ENCODE measurements around the gene GFRAL. TPM values are rescaled to one million over a fixed set of nuclear protein-coding genes. Genes with fewer than 3 reads are reported as not detected.

Gene GFRAL
- not detected for total RNA-seq
- long read RNA-seq: 0 reads

DNA sequence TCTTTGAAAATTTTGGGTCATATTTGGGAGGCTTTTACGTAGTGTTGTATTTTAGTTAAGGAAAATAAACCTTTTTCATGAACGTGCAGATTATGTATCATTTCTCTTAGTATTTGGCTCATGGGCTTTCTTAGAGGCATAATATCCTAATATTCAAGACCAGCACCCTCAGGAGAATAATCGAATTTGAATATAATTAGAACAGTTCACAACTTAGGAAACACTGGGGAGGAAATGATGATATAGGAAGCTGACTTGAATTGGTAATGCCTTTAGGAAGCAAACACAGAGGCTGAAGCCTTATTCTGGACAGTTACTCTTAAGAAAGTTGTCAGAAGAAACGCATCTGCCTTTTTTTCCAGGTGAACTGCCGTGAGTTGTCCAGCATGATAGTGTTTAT lies at the start of gene GFRAL:
Gene GFRAL (plus strand): TSS at position 301 of the 400 bp plus-strand sequence. CDS start 86 bp downstream, at position 387.
- Histone ChIP-seq H3K9me3 (no peaks in the 10 kb centered on the region), H3K27ac (no peak within 1 kb of the TSS), H3K4me1 (no peaks in the 10 kb centered on the region), H3K4me3 (no peak within 1 kb of the TSS), H3K36me3 (no peaks in the 10 kb centered on the region), H3K27me3 (ENCODE audit: low read depth) (no peaks in the 10 kb centered on the region)
- DNase-seq: no peak
- no peak for ATAC-seq
- no peak for TF ChIP-seq CTCF (IDR thresholded peaks at IDR 0.05)
- intact Hi-C loops (cut with DNase I): no loop called here

GRCh38 chr6:55277646-55278045 lies 49.6 kb upstream of the GFRAL start:
- no peak overlapping the region for H3K4me3 ChIP-seq
- no peaks in the 10 kb centered on the region for H3K4me1 ChIP-seq
- ATAC-seq (no peak), DNase-seq (no peak)
- no peak for TF ChIP-seq CTCF (IDR thresholded peaks at IDR 0.05)
- H3K36me3 ChIP-seq: no peaks in the 10 kb centered on the region
- H3K27ac ChIP-seq: no peak overlapping the region
- intact Hi-C loops (cut with DNase I): no loop called here
- H3K9me3 ChIP-seq: no peaks in the 10 kb centered on the region
- H3K27me3 ChIP-seq (ENCODE audit: low read depth): no peaks in the 10 kb centered on the region

- intact Hi-C loops (cut with DNase I): no loop called here
- no peak for TF ChIP-seq CTCF (IDR thresholded peaks at IDR 0.05)
- no peak for DNase-seq
Observed at GRCh38 chr6:55281215-55281614, 46.1 kb upstream of the GFRAL start.

GRCh38 chr6:55282115-55282514 lies 45.2 kb upstream of the GFRAL start:
- Histone ChIP-seq H3K4me1 (no peaks in the 10 kb centered on the region), H3K9me3 (no peaks in the 10 kb centered on the region), H3K4me3 (no peak overlapping the region), H3K27me3 (ENCODE audit: low read depth) (no peaks in the 10 kb centered on the region), H3K27ac (no peak overlapping the region), H3K36me3 (no peaks in the 10 kb centered on the region)
- intact Hi-C loops (cut with DNase I): no loop called here
- peak; percentile 48 to 77 for ATAC-seq
- no peak for TF ChIP-seq CTCF (IDR thresholded peaks at IDR 0.05)
- no peak for DNase-seq

More at GRCh38 chr6:55281215-55281614, 46.1 kb upstream of the GFRAL start:
- Histone ChIP-seq H3K27ac (no peak overlapping the region), H3K4me1 (no peaks in the 10 kb centered on the region), H3K36me3 (no peaks in the 10 kb centered on the region), H3K9me3 (no peaks in the 10 kb centered on the region), H3K27me3 (ENCODE audit: low read depth) (no peaks in the 10 kb centered on the region), H3K4me3 (no peak overlapping the region)
- ATAC-seq: no peak

DNA sequence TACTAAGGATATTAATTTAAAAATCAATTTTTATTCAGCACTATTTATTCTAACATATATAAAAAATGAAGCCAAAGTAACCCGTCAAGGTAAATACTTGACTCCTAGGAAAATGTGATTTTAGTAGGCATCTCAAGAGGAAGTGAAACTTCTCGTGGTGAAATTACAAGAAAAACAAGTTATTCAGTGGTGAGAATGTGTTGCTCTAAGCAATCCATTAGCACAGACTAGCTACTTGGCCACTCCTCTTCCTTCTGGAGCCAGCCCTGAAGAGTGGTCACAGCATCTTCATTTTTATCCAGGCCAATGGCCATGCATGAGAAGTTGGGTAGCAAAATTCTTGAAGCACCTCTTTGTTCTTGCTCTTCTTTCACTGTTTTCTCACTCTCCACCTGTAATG lies 40.4 kb upstream of the GFRAL start:
- H3K4me3 ChIP-seq: no peak overlapping the region

More for the DNA sequence above, 40.4 kb upstream of the GFRAL start:
- Histone ChIP-seq H3K27me3 (ENCODE audit: low read depth) (no peaks in the 10 kb centered on the region), H3K36me3 (no peaks in the 10 kb centered on the region), H3K27ac (no peak overlapping the region), H3K4me1 (no peaks in the 10 kb centered on the region), H3K9me3 (no peaks in the 10 kb centered on the region)
- intact Hi-C loops (cut with DNase I): no loop called here
- TF ChIP-seq CTCF (IDR thresholded peaks at IDR 0.05): no peak
- no peak for DNase-seq
- ATAC-seq: no peak

All from lower lobe of right lung (tissue), 2 donors.